HG03159 (cell line): ENCODE data around the gene GPRC5C.
"Not testable (repeated sequence)": the region's sequence is repeated elsewhere in the genome, so short reads cannot be mapped to it uniquely, and the experiment has no call there.

Experiments used
- ATAC-seq: cut with Tn5 transposase; IDR thresholded peaks from one replicate; pipeline ENCODE4 v1.9.1; 2021; ENCODE audit warnings: mild to moderate bottlenecking, moderate library complexity; ENCODE audit not compliant: unreplicated experiment

Gene GPRC5C

GRCh38 chr17:74467221-74467951, 35.5 kb downstream of the GPRC5C start:
- peak; percentile 70 for ATAC-seq

GRCh38 chr17:74471341-74471740, 39.5 kb downstream of the GPRC5C start:
- no peak for ATAC-seq

- no peak for ATAC-seq
These were observed 41.0 kb downstream of the GPRC5C start for GRCh38 chr17:74472890-74473289.

- no peak for ATAC-seq
These were observed 41.4 kb downstream of the GPRC5C start for GRCh38 chr17:74473294-74473693.

- no peak for ATAC-seq
These were observed 42.3 kb downstream of the GPRC5C start for GRCh38 chr17:74474043-74474792.

GRCh38 chr17:74475189-74475588, 43.3 kb downstream of the GPRC5C start:
- ATAC-seq = no peak

GRCh38 chr17:74477411-74477810, 45.5 kb downstream of the GPRC5C start:
- ATAC-seq = no peak

- no peak for ATAC-seq
These were observed 46.7 kb downstream of the GPRC5C start for GRCh38 chr17:74478420-74479100.

- no peak for ATAC-seq
These were observed 48.4 kb downstream of the GPRC5C start for GRCh38 chr17:74480290-74480689.

- ATAC-seq = no peak
These were observed 49.7 kb downstream of the GPRC5C start for GRCh38 chr17:74481621-74482020.

- no peak for ATAC-seq
These were observed 52.2 kb downstream of the GPRC5C start for GRCh38 chr17:74484066-74484465.

GRCh38 chr17:74485022-74485743, 53.3 kb downstream of the GPRC5C start:
- no peak for ATAC-seq

- no peak for ATAC-seq
These were observed 54.0 kb downstream of the GPRC5C start for GRCh38 chr17:74485841-74486240.

GRCh38 chr17:74488276-74488675, 56.4 kb downstream of the GPRC5C start:
- not testable (repeated sequence) for ATAC-seq

GRCh38 chr17:74490716-74491115, 58.8 kb downstream of the GPRC5C start:
- ATAC-seq = no peak

- ATAC-seq = no peak
These were observed 59.7 kb downstream of the GPRC5C start for GRCh38 chr17:74491626-74492025.

- no peak for ATAC-seq
These were observed 61.5 kb downstream of the GPRC5C start for GRCh38 chr17:74493331-74493833.
